ENCODE results near the gene TTC34. TPM values are rescaled to one million over a fixed set of nuclear protein-coding genes. Genes with fewer than 3 reads are reported as not detected.

The TTC34 gene
- polyA plus RNA-seq, 3 donors, result 0.03 to 1.00 TPM; not detected in 1

DNA sequence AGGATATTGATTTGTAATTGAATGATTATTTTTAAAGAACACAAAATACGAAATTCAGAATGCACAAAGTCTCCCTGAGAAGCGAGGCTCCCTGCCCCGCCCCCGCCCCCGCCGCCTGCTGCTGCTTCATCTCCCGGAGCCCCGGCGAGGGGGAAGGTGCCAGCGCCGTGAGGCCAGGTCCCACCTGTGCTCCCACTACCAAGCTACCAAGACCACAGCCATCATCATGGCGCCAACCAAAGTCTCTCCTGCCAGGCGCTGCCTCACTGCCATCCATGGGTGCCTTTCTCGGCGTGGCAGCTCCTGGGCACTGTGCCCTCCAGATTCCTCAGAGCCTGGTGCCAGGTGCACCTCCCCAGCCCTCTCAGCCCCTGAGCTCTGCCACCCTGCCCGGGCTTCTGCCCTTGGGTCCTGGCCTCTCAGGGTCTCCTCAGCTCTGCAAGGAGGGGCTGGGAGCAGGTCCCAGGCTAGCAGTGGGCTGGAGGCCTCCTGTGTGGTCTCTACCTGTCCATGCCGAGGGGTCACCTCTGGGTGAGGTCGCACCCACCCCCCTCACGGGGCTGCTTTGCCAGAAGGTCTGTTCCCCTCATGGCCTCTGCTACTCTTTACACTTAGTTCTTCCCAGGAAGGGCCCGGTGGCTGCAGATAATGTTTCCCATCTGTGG is 29.4 kb upstream of the TTC34 start:
- H3K27me3 ChIP-seq (ENCODE audit: control insufficient read depth in 2 of 2, insufficient read depth in 2 of 2, low read length in 2 of 2), result no peaks in the 10 kb centered on the region
- no peak for TF ChIP-seq CTCF (IDR thresholded peaks at IDR 0.05)
- Mint-ChIP-seq H3K27ac (no peak overlapping the region), H3K9me3 (peaks cover 6 to 18% (median 15%) of the 10 kb centered on the region in 7 donors), H3K27me3 (ENCODE audit: low read depth in 3 of 3) (peaks cover 2 to 11% (median 4%) of the 10 kb centered on the region in 3 donors), H3K36me3 (no peaks in the 10 kb centered on the region), H3K4me3 (no peak overlapping the region), H3K4me1 (no peaks in the 10 kb centered on the region)
- no peak overlapping the region for H3K27ac ChIP-seq (ENCODE audit: low read depth in 1 of 2, low read length in 2 of 2)
- intact Hi-C loops (cut with micrococcal nuclease), result no loop called here
- H3K4me1 ChIP-seq (ENCODE audit: control insufficient read depth in 1 of 2, insufficient read depth in 2 of 2, low read length in 2 of 2), result no peaks in the 10 kb centered on the region
- H3K9ac ChIP-seq (ENCODE audit: insufficient read depth, low read length, poor library complexity, severe bottlenecking), result no peak overlapping the region
- no peaks in the 10 kb centered on the region for H4K20me1 ChIP-seq (ENCODE audit: insufficient read depth, low read length)
- no peak overlapping the region for H3K4me2 ChIP-seq (replicated peaks; ENCODE audit: extremely low read depth, low read length, poor library complexity, severe bottlenecking)
- no peaks in the 10 kb centered on the region for H3K36me3 ChIP-seq (replicated peaks in 1 of 2; ENCODE audit: control insufficient read depth in 1 of 2, insufficient read depth in 2 of 2, low read length in 2 of 2)
- no peak overlapping the region for H3K4me3 ChIP-seq (replicated peaks in 1 of 3; ENCODE audit: low read depth in 2 of 3, low read length in 3 of 3)
- H3K79me2 ChIP-seq (ENCODE audit: insufficient read depth, low read length), result no peaks in the 10 kb centered on the region
- DNase-seq, result no peak
- no peak overlapping the region for H2AFZ ChIP-seq (ENCODE audit: insufficient read depth, low read depth, low read length, poor library complexity, severe bottlenecking)
- 95% methylated on average over 19 of the region's 20 CpGs for WGBS (ENCODE audit: insufficient coverage)
- peaks cover 9 to 27% of the 10 kb centered on the region in 2 donors for H3K9me3 ChIP-seq (replicated peaks in 1 of 2; ENCODE audit: control insufficient read depth in 1 of 2, insufficient read depth in 1 of 2, low read length in 2 of 2)

- no peak for TF ChIP-seq CTCF (IDR thresholded peaks at IDR 0.05)
- Histone ChIP-seq H3K9ac (ENCODE audit: insufficient read depth, low read length, poor library complexity, severe bottlenecking) (no peak overlapping the region), H2AFZ (ENCODE audit: insufficient read depth, low read depth, low read length, poor library complexity, severe bottlenecking) (no peak overlapping the region), H3K9me3 (replicated peaks in 1 of 2; ENCODE audit: control insufficient read depth in 1 of 2, insufficient read depth in 1 of 2, low read length in 2 of 2) (peaks cover 9 to 27% of the 10 kb centered on the region in 2 donors), H3K27me3 (ENCODE audit: control insufficient read depth in 2 of 2, insufficient read depth in 2 of 2, low read length in 2 of 2) (no peaks in the 10 kb centered on the region), H3K36me3 (replicated peaks in 1 of 2; ENCODE audit: control insufficient read depth in 1 of 2, insufficient read depth in 2 of 2, low read length in 2 of 2) (no peaks in the 10 kb centered on the region), H4K20me1 (ENCODE audit: insufficient read depth, low read length) (no peaks in the 10 kb centered on the region), H3K4me3 (replicated peaks in 1 of 3; ENCODE audit: low read depth in 2 of 3, low read length in 3 of 3) (no peak overlapping the region), H3K4me1 (ENCODE audit: control insufficient read depth in 1 of 2, insufficient read depth in 2 of 2, low read length in 2 of 2) (no peaks in the 10 kb centered on the region), H3K4me2 (replicated peaks; ENCODE audit: extremely low read depth, low read length, poor library complexity, severe bottlenecking) (no peak overlapping the region), H3K27ac (ENCODE audit: low read depth in 1 of 2, low read length in 2 of 2) (no peak overlapping the region), H3K79me2 (ENCODE audit: insufficient read depth, low read length) (no peaks in the 10 kb centered on the region)
- Mint-ChIP-seq H3K4me3 (no peak overlapping the region), H3K36me3 (no peaks in the 10 kb centered on the region), H3K9me3 (peaks cover 6 to 18% (median 17%) of the 10 kb centered on the region in 7 donors), H3K27ac (no peak overlapping the region), H3K27me3 (ENCODE audit: low read depth in 3 of 3) (peaks cover 2 to 10% (median 4%) of the 10 kb centered on the region in 3 donors), H3K4me1 (no peaks in the 10 kb centered on the region)
- intact Hi-C loops (cut with micrococcal nuclease), result no loop called here
- 87% methylated on average over 12 of the region's 23 CpGs for WGBS (ENCODE audit: insufficient coverage)
- no peak for DNase-seq
These were observed 28.5 kb upstream of the TTC34 start for GRCh38 chr1:2829846-2830615.
